Endothelial cell of umbilical vein (primary cell): ENCODE measurements around the gene DDX4.

ENCODE experiments used
- EZH2 ChIP-seq: IDR thresholded peaks from 2 replicates; pipeline ENCODE4 v1.6.1; 2012; ENCODE audit warnings: borderline replicate concordance, low read depth, mild to moderate bottlenecking, moderate library complexity, low read length, inconsistent platforms; ENCODE audit not compliant: severe bottlenecking
- FOS ChIP-seq: IDR thresholded peaks from 2 replicates; pipeline ENCODE4 v1.6.1; 2011; ENCODE audit warnings: mild to moderate bottlenecking, low read length, moderate library complexity, borderline replicate concordance; ENCODE audit not compliant: insufficient read depth
- JUN ChIP-seq: IDR thresholded peaks from 2 replicates; pipeline ENCODE4 v1.6.1; 2011; ENCODE audit warnings: borderline replicate concordance, low read depth; ENCODE audit not compliant: insufficient read length, insufficient read depth
- MAX ChIP-seq: IDR thresholded peaks from 2 replicates; pipeline ENCODE4 v1.6.1; 2011; ENCODE audit not compliant: insufficient read depth, insufficient read length
- POLR2A ChIP-seq: IDR thresholded peaks from 2 replicates; pipeline ENCODE4 v1.6.1; 2012; ENCODE audit warnings: low read depth, mild to moderate bottlenecking, control low read depth, low read length
- POLR2AphosphoS5 ChIP-seq: IDR thresholded peaks from 2 replicates; pipeline ENCODE4 v1.6.1; 2012; ENCODE audit warnings: low read depth, mild to moderate bottlenecking, control low read depth, low read length, moderate library complexity; ENCODE audit not compliant: insufficient read depth
- TF ChIP-seq, protein P1 (sequence below), 2 donors: IDR thresholded peaks; 1 replicate in 1 of 2; 2 replicates in 1 of 2; pipeline ENCODE4 v1.5.1; 2011; ENCODE audit warnings: low read length in 2 of 2, mild to moderate bottlenecking in 2 of 2, moderate library complexity in 2 of 2, control low read depth in 1 of 2, inconsistent platforms in 1 of 2, low read depth in 1 of 2; ENCODE audit not compliant: insufficient read depth in 1 of 2; ENCODE audit errors: extremely low read depth in 1 of 2

DNA sequence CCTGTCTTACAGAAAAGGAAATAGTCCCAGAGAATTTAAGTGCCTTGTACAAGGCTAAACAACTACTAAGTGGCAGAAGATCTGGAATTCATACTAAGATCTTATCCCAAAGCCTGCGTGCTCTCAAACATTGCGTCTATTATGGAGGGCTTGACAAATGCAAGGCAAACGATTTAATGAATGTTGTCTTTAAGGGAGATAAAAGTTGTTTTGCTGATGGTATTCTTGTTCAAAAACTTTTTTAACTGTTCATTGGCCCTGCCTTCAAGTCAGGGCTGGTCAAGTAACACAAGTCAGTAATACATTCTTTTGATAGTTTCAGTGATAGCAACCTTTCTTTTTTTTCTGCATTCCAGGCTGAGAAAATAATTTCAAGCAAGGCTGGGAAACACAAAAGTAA is 24.0 kb upstream of the DDX4 start:
- TF ChIP-seq, protein P1, sequence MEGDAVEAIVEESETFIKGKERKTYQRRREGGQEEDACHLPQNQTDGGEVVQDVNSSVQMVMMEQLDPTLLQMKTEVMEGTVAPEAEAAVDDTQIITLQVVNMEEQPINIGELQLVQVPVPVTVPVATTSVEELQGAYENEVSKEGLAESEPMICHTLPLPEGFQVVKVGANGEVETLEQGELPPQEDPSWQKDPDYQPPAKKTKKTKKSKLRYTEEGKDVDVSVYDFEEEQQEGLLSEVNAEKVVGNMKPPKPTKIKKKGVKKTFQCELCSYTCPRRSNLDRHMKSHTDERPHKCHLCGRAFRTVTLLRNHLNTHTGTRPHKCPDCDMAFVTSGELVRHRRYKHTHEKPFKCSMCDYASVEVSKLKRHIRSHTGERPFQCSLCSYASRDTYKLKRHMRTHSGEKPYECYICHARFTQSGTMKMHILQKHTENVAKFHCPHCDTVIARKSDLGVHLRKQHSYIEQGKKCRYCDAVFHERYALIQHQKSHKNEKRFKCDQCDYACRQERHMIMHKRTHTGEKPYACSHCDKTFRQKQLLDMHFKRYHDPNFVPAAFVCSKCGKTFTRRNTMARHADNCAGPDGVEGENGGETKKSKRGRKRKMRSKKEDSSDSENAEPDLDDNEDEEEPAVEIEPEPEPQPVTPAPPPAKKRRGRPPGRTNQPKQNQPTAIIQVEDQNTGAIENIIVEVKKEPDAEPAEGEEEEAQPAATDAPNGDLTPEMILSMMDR (IDR thresholded peaks at IDR 0.05; ENCODE audit: extremely low read depth in 1 of 2, insufficient read depth in 1 of 2, low read depth in 1 of 2, low read length in 2 of 2), result no peak
- TF ChIP-seq POLR2AphosphoS5 (no peak), FOS (no peak), MAX (no peak), POLR2A (no peak), EZH2 (no peak), JUN (no peak)
